GM18499 (cell line): Measurements from ENCODE around the gene SS18.

Source experiments
- ATAC-seq: cut with Tn5 transposase; IDR thresholded peaks from one replicate; pipeline ENCODE4 v1.9.1; 2021; ENCODE audit warnings: moderate number of reproducible peaks; ENCODE audit not compliant: insufficient read depth, unreplicated experiment

SS18 gene

DNA sequence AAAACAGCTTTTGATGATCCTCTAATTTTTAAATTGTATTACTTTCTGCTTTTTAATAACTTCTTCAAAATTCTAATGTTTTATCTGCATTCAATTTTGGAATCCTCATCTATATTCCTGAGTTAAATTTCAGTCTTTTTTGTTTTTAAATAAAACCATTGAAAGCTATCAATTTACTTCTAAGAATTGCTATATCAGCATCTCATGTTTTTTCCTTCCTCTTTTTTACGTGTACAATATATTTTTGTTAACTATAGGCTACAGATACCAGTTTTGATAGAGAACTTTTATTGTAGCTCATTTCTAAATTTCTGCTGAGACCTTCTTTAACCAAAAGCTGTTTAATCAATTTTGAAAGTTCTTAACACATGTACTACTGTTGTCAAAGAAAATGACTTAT, 84.5 kb downstream of the SS18 start:
- no peak for ATAC-seq

DNA sequence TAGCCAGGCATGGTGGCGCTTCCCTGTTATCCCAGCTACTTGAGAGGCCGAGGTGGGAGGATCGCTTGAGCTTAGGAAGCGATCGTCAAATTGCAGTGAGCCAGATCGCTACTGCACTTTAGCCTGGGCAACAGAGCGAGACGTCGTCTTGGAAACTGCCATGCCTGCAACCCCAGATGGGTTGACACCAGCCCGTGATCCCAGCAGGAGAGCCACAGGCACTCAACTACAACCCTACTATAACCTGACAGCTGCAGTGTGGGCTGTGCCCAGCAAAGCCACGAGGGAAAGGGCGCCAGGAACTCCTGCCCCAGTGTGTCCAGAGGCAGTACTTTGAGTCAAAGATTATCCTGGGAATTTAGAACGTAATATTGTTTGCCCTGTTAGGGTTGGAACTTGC, 85.6 kb downstream of the SS18 start:
- no peak for ATAC-seq

DNA sequence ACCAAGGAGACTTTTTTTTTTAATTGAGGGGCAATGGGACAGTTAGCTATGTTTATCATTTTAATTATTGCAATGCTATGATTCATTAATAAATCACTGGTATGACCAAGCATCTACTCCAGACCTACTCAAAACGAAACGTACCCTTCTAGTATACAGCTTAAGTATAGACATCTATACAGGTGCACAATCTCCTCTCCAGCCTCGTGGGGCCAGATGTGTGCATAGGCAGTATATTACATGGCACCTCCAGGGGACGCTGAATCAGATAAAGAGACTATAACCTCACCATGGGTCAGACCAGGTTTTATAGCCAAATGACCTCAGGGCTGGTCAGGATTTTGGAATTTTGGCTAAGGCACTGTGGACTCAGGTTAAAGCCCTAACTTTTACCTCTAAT, 86.6 kb downstream of the SS18 start:
- ATAC-seq, result no peak

DNA sequence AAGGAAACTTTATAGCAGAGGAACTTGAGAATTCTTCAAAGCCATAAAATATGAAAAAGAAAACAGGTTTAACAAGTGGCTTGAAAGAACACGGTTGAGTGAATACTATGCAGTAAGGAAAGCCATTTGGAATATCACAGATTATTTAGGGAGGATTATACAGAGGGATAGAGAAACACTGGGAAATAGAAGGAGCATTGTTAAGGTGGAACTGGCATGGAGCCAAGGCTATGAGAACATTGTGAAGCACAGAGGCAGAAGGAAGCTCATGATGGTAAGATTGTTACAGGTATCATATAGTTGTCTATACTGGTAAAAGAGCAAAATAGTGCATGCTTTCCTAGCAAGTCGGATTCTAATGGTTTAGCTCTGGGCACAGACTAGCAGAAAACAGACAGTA, 87.1 kb downstream of the SS18 start:
- no peak for ATAC-seq

DNA sequence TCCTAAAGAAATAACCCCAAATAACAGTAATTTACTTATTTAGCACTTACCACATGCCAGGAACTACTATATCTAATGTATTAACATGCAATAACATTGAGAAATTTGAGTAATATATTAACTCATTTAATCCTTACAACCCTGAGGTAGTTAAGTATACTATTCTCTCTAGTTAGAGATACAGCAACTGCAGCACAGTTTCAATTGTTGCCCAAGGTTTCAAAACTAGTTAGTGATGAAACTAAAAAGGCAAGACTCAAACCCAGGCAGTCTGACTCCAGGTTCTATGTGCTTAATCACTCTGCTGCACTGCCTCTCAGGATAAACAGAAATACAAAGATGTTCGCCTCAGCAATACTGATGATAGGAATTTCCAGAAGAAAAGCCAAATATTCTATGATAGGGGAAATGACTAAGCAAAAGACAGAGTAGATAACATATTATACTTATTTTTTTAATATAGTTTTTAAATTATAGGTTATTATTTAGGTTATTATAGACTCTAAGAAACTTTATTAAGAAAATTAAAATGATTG, 88.0 kb downstream of the SS18 start:
- no peak for ATAC-seq

DNA sequence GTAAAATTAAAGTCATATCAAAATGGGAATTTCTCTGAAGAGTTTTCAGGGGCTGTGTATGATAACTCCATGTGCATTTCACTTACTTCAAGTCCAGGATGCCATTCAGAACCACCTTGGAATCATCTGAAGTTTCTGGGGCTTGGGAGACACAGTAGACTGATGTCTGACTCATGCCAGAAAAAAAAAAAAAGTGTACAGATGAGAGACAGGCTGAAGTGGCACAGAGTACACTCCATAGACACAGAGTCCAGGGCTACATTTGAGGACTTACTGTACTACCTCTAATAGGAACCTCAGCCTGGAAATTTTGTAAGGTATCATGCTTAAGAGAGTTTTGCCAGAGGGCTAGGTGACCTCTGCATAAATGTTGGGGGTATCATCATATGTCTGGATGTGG, 92.0 kb downstream of the SS18 start:
- no peak for ATAC-seq

DNA sequence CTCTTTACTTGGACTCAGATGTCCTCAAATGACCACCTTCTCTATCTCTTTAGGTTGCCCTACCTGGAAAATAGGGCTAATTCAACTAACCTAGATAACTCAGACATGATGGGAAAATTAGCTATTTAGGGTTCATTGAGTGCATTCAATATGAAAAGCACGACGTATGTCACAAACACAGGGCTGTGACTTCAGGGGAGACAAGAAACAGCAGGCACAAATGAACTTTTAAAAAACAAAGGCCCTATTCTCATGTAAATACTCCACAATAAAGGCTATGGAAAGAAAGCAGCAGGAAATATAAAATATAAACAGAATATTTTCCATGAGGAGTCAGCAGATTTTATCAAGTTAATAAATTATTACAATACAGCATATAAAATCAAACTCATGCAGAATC, 97.8 kb downstream of the SS18 start:
- ATAC-seq, result no peak

DNA sequence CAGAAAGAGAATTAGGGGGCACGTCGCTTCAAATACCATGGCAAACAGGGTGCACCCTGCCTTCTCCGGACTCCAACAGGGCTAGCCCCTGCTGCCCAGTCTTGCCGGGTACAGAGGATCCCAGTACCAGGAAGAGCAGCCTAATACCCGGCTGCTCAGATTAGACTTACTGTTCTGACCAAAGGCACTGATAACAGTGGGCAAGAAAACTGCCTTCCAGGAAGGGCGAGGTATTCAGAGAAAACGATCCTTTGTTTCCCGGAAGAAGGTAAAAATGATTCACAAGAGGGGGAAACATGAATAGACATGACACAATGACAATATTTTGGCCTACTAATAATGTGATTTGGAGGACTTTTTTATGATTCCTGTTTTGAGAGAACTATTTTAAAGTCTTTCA, 99.9 kb downstream of the SS18 start:
- ATAC-seq, result no peak

DNA sequence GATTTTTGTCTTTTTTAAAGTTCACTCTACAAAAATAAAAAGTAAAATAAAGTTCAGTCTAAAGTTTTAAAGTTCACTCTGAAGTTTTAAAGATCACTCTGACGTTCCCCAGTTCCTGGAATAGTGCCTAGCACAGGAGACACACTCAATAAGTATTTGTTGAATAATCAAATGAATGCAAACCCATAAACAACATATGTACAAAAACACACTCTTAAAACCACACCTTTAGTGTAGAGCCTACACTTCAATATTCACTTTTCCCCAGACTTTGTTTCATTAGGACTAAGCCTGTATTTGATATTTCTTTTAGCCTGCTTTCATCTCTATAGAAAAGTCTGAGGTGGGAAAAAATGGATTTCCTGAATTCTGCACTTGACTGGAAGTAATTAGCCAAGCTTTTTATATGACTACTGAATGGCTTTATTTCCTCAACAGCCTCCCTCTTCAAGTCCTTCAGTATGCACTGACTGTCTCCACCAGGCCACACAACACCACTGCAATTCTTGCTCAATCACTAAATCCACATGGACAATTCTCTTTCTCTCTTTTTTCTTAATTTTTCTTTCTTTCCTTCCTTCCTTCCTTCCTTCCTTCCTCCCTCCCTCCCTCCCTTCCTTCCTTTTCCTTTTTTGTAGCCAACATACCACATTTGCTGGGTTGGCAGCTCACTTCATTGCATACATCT, 104.6 kb downstream of the SS18 start:
- ATAC-seq, result no peak

DNA sequence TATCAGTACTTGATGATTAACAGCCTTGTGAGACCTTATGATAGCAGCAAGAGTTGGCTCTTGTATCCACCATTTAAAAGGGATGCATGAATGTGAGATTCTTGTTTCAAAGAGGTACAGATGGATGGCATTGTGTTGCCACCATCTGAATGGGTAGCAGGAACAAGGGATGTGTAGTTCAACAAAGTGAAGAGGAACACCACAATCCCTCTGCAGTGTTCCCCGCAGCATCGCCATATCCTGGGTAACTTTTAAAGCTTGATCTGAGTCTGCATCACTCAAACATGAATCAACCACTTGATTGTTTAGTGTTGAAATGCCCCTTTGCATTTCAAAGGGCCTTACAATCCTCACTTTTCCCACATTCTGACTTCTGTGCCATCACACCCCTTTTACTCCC, 106.7 kb downstream of the SS18 start:
- no peak for ATAC-seq

DNA sequence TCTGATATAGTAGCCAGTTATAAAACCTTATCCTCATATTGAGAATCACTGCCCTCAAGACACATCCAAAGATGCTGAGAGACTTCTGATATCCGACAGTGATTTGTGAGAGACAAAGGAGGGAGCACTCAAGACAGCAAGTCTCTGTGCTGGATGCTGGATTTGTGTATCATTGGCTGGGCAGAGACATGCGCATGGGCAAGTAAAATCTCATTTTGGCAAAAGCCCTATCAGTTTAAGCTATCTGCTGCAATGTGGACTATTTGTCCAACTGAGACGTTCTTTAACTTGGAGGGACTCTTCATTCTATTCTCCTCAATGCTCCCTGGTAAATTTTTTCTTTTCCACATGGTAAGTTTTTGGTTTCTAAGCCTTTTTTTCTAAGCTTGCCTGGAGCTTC, 107.5 kb downstream of the SS18 start:
- ATAC-seq, result no peak

DNA sequence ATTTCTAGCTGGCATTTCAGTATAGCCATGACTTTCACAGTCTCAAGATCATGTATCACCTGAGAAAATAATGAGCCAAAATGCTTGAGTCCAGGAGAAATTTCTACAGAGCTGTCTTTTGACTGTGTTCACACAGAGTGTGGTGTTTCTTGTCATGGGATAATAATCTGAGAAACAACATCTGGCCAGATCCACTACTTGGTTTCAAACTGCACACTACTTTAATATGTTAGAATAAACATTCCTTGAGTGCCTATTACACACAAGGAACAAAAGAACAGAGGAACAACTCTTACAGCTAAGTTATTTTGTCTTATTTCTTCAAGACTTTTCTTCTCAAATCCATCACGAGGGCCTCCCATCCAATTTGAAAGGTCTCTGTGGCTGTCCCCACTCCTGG, 108.3 kb downstream of the SS18 start:
- no peak for ATAC-seq

DNA sequence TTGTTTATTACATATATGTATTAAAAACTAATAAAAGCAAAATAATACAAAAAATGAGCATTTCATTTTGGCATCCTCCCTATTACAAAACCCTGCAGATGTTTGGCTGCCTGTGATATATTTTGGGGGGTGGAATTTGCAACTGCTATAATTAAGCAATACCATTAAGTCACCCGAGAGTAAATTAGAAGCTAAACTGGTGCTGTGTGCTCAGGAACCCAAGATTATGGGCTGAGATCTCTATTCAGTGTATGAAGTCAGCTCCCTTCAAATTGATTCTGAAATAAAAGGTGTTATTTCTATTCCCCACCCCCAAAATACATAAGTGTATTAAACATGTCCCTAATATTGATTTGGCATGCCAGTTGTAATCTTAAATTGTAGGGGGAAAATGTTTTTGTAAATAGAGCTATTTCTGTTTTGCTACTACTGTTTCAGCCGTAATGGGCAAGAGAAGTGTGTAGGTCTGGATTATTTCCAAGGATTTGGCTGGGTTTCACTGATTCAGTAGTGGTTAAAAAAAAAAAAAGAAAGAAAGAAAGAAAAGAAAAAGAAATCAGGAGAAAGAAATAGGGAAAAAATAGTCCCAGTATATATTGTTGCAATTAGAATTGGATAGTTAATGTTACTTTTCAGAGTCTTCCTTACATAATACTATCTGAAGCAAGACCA, 110.9 kb downstream of the SS18 start:
- ATAC-seq, result no peak

DNA sequence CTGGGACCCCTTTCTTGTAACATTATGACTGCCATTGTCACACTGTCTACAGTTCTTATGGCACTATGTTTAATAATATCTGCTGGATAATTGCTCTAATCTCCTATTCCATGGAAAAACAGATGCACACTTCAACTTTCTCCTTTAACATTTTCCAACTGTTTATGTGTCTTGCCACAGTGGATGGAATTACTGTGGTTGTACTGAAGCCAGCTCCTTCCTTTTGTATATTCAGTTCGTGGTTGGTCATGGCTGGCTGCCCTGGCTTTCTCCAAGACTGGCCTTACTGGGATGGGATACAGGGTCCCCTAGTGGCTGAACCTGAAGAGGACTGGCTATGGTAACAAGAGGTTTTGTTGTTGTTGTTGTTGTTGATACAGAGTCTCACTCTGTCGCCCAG, 113.9 kb downstream of the SS18 start:
- no peak for ATAC-seq

DNA sequence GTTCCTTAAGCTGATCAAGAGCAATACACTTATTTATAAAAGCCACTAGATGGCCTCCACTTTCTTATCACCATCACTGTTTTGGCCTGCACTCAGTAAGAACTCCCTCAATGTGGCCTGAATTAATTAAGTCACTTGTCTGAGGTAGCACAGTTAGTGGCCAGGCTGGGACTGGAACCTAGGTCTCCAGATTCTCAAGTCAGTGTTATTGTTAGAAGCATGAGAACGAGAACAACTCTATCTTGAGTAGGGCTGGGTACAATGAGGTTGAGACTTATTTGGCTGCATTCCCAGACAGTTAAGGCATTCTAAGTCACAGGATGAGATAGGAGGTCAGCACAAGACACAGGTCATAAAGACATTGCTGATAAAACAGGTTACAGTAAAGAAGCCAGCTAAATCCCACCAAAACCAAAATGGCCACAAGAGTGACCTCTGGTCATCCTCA, 115.8 kb downstream of the SS18 start:
- ATAC-seq, result no peak
